Right cardiac atrium (tissue), 5 donors: ENCODE measurements around the gene CDK5. TPM values are rescaled to one million over a fixed set of nuclear protein-coding genes. Genes with fewer than 3 reads are reported as not detected.

Source experiments
- ATAC-seq, 2 donors: fragments of 200-7000 bp; cut with Tn5 transposase; one replicate each; pipeline versions ENCODE4 v1.8.0 to v1.9.1; 2020; ENCODE audit warnings: moderate library complexity in 2 of 2, mild to moderate bottlenecking in 1 of 2
- DNase-seq, 3 donors: peaks; one replicate each; pipeline ENCODE4 v3.0.0-alpha.2; 2020
- H3K27ac ChIP-seq: one replicate; pipeline ENCODE4 v1.5.1; 2013; ENCODE audit warnings: mild to moderate bottlenecking, low read length, control low read depth, moderate library complexity
- H3K27me3 ChIP-seq: one replicate; pipeline ENCODE4 v1.6.1; 2013; ENCODE audit not compliant: control insufficient read depth, insufficient read depth
- H3K4me1 ChIP-seq: one replicate; pipeline ENCODE4 v1.6.1; 2013; ENCODE audit warnings: low read length; ENCODE audit not compliant: control insufficient read depth, insufficient read depth
- H3K4me3 ChIP-seq: one replicate; pipeline ENCODE4 v1.5.1; 2013; ENCODE audit warnings: low read length, control low read depth
- H3K9me3 ChIP-seq: one replicate; pipeline ENCODE4 v1.6.1; 2013; ENCODE audit warnings: low read length; ENCODE audit not compliant: control insufficient read depth
- WGBS: extraction: QIAGEN DNeasy Blood & Tissue Kit; methylation state at CpG from one replicate; pipeline ENCODE4 v1.1.7; 2013; 5-methylcytosine and 5-hydroxymethylcytosine counted together
- intact Hi-C, 4 donors: fragments of 100-400 bp; cut with DNase I; formaldehyde crosslinking; loops; one replicate each; pipeline versions ENCODE4 v1.11.0 to v1.14.0; 2022 to 2023
- polyA plus RNA-seq: library from polyadenylated mRNA; stranded (reverse); fragments of 200-250 nt; gene quantifications from one replicate; pipeline ENCODE4 v1.2.3, GENCODE V29; 2013
- total RNA-seq, 4 donors: library from RNA; stranded (reverse); fragmentation: NEBNext Ultra II Directional; extraction: Animal tissue kit (Norgen Biotek cat#: 25700); gene quantifications; one replicate each; pipeline ENCODE4 v1.2.1, GENCODE V29; 2021
- donor health status: healthy with polysubstance abuse.
- donor health status: DM: no; HTN: yes; CAD: no.
- donor health status: DM: no; HTN: no; CAD: no.
- donor health status: DM: no; HTN: yes; CAD: no; lungs with severe emphysema.
- donor health status: DM: yes; HTN: yes; CAD: no.

Gene CDK5
- total and polyA plus RNA-seq, 5 donors, result 6.2 to 11.2 (median 6.8) TPM

GRCh38 chr7:151005566-151005965, 52.1 kb downstream of the CDK5 start:
- intact Hi-C loops, result no loop called here
- DNase-seq, result peak in 1 of 3 donors; percentile 11

More at GRCh38 chr7:151005566-151005965, 52.1 kb downstream of the CDK5 start:
- Histone ChIP-seq H3K4me1 (no peaks in the 10 kb centered on the region), H3K27me3 (no peaks in the 10 kb centered on the region), H3K9me3 (no peaks in the 10 kb centered on the region), H3K27ac (no peak overlapping the region), H3K4me3 (no peak overlapping the region)
- no peak for ATAC-seq
- 83% methylated on average over 9 of the region's 9 CpGs for WGBS

Other genes with a start within 250 kb of the CDK5 start
- gene AOC1, start 205.4 kb downstream of the CDK5 start, total RNA-seq, result under 1 TPM in 2 of 4 donors, not detected in 2; 0.17 to 0.40 TPM
- gene AOC1, start 205.4 kb downstream of the CDK5 start, polyA plus RNA-seq, result not detected
- gene KCNH2, start 79.6 kb downstream of the CDK5 start, total RNA-seq, result 100 to 1,000 TPM; 113 to 163 (median 126) TPM
- 132 TPM for gene KCNH2, start 79.6 kb downstream of the CDK5 start, polyA plus RNA-seq
- gene NOS3, start 66.9 kb downstream of the CDK5 start, total RNA-seq, result 10 to 100 TPM; 20.5 to 80.4 (median 24.7) TPM
- 13.5 TPM for gene NOS3, start 66.9 kb downstream of the CDK5 start, polyA plus RNA-seq
- gene ATG9B, start 33.4 kb downstream of the CDK5 start, total RNA-seq, result under 1 TPM in 2 of 4 donors, not detected in 2; 0.18 to 0.23 TPM
- 0.43 TPM for gene ATG9B, start 33.4 kb downstream of the CDK5 start, polyA plus RNA-seq
- 10 to 100 TPM; 20.9 to 24.5 (median 23.4) TPM for gene ABCB8, start 29.4 kb downstream of the CDK5 start, total RNA-seq
- gene ABCB8, start 29.4 kb downstream of the CDK5 start, polyA plus RNA-seq, result 19.6 TPM
- gene ASIC3, start 9.4 kb downstream of the CDK5 start, total RNA-seq, result 1 to 10 TPM; 4.0 to 6.5 (median 5.0) TPM
- 5.3 TPM for gene ASIC3, start 9.4 kb downstream of the CDK5 start, polyA plus RNA-seq
- gene SLC4A2, start 1.7 kb upstream of the CDK5 start, total RNA-seq, result 100 to 1,000 TPM in 2 of 4 donors, 10 to 100 TPM in 2; 83.5 to 120 (median 96.5) TPM
- 61.7 TPM for gene SLC4A2, start 1.7 kb upstream of the CDK5 start, polyA plus RNA-seq
- 10 to 100 TPM; 64.1 to 82.0 (median 68.9) TPM for gene FASTK, start 22.9 kb upstream of the CDK5 start, total RNA-seq
- 133 TPM for gene FASTK, start 22.9 kb upstream of the CDK5 start, polyA plus RNA-seq
- gene TMUB1, start 25.6 kb upstream of the CDK5 start, total RNA-seq, result 10 to 100 TPM; 28.5 to 36.5 (median 35.8) TPM
- gene TMUB1, start 25.6 kb upstream of the CDK5 start, polyA plus RNA-seq, result 55.2 TPM
- 10 to 100 TPM; 58.3 to 78.8 (median 67.6) TPM for gene AGAP3, start 28.6 kb upstream of the CDK5 start, total RNA-seq
- 61.4 TPM for gene AGAP3, start 28.6 kb upstream of the CDK5 start, polyA plus RNA-seq
- 1 to 10 TPM in 1 of 4 donors, under 1 TPM in 1, not detected in 2; 0.40 to 1.0 TPM for gene GBX1, start 109.8 kb upstream of the CDK5 start, total RNA-seq
- gene GBX1, start 109.8 kb upstream of the CDK5 start, polyA plus RNA-seq, result 0.14 TPM
- 10 to 100 TPM in 3 of 4 donors, 1 to 10 TPM in 1; 4.5 to 21.0 (median 14.0) TPM for gene ASB10, start 129.4 kb upstream of the CDK5 start, total RNA-seq
- 14.3 TPM for gene ASB10, start 129.4 kb upstream of the CDK5 start, polyA plus RNA-seq
- not detected for gene H2BK1, start 152.6 kb upstream of the CDK5 start, total RNA-seq
- gene H2BK1, start 152.6 kb upstream of the CDK5 start, polyA plus RNA-seq, result not detected
- gene ABCF2, start 169.3 kb upstream of the CDK5 start, total RNA-seq, result 10 to 100 TPM; 24.6 to 34.5 (median 26.3) TPM
- 17.8 TPM for gene ABCF2, start 169.3 kb upstream of the CDK5 start, polyA plus RNA-seq
- gene CHPF2, start 174.6 kb upstream of the CDK5 start, total RNA-seq, result 10 to 100 TPM; 22.2 to 35.3 (median 27.0) TPM
- 15.5 TPM for gene CHPF2, start 174.6 kb upstream of the CDK5 start, polyA plus RNA-seq
- gene SMARCD3, start 190.8 kb upstream of the CDK5 start, total RNA-seq, result 100 to 1,000 TPM; 149 to 291 (median 238) TPM
- 141 TPM for gene SMARCD3, start 190.8 kb upstream of the CDK5 start, polyA plus RNA-seq